ENCODE results near the gene AOAH. TPM values are rescaled to one million over a fixed set of nuclear protein-coding genes. Genes with fewer than 3 reads are reported as not detected.
A peak's percentile ranks its signal among the peaks of the same experiment; 100 is the strongest.

The AOAH gene
- total RNA-seq, 1 experiment from 2014 or later, result not detected

- CTCF ChIA-PET, result interaction anchor here (0.8 to 5.7 kb wide), 9 partner anchors 10 to 726 kb away, joined by 3 to 46 read pairs (median 4); no protein-coding TSS in a partner anchor
- POLR2A ChIA-PET, result interaction anchor here (0.8 to 2.2 kb wide), 3 partner anchors 10 to 707 kb away, joined by 3 to 4 read pairs (median 3); no protein-coding TSS in a partner anchor
- Mint-ChIP-seq H3K27me3 (ENCODE audit: insufficient read depth, unreplicated experiment) (no peaks in the 10 kb centered on the region), H3K27ac (ENCODE audit: low read depth, unreplicated experiment) (no peak overlapping the region), H3K4me1 (ENCODE audit: insufficient read depth, unreplicated experiment) (peaks cover 13% of the 10 kb centered on the region), H3K4me3 (ENCODE audit: unreplicated experiment) (no peak overlapping the region), H3K9me3 (ENCODE audit: unreplicated experiment) (no peaks in the 10 kb centered on the region), H3K36me3 (ENCODE audit: insufficient read depth, unreplicated experiment) (no peaks in the 10 kb centered on the region)
- intact Hi-C loops (cut with micrococcal nuclease), result no loop called here
- no peak for DNase-seq (ENCODE audit: unreplicated experiment)
- no TSS peak for BruUV-seq (replicated peaks)
- TF ChIP-seq, protein P1, sequence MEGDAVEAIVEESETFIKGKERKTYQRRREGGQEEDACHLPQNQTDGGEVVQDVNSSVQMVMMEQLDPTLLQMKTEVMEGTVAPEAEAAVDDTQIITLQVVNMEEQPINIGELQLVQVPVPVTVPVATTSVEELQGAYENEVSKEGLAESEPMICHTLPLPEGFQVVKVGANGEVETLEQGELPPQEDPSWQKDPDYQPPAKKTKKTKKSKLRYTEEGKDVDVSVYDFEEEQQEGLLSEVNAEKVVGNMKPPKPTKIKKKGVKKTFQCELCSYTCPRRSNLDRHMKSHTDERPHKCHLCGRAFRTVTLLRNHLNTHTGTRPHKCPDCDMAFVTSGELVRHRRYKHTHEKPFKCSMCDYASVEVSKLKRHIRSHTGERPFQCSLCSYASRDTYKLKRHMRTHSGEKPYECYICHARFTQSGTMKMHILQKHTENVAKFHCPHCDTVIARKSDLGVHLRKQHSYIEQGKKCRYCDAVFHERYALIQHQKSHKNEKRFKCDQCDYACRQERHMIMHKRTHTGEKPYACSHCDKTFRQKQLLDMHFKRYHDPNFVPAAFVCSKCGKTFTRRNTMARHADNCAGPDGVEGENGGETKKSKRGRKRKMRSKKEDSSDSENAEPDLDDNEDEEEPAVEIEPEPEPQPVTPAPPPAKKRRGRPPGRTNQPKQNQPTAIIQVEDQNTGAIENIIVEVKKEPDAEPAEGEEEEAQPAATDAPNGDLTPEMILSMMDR (IDR thresholded peaks at IDR 0.05; ENCODE audit: unreplicated experiment), result no peak
These were observed 249.3 kb downstream of the AOAH start for GRCh38 chr7:36475011-36475342.

DNA sequence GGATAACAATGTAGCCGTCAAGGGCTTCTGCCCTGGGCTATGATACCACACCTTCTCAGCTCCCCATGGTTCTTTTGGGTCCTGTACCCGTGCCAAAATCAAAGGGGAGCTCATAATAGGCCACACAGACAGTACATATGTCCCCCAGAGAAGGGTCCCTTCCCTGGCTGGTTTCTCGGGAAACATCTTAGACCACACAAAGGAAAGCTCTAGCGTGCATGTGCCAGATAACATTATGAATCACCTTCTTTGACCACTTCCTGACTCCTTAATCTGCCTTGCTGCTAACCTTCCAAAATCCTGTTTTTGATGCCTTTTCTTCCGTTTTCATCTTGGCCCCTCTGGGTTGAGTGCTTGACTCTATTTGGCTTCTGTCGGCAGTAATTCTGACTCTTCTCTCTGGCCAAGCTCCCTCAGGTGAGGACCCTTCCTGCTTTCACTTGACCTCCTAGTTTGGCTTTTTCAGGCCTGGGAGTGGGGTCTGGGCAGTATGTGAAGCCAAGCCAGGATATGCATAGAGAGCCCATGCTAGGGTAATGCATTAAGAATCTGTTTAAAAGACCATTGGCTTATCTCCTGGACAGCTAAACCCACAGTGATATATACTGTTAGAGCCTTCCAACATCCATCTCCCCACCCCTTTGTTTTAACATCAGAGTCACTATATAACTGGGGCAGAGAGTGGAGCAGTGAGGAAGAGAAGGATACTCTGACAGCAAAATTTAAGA is 249.8 kb downstream of the AOAH start:
- Mint-ChIP-seq H3K27ac (ENCODE audit: low read depth, unreplicated experiment) (peak overlapping the region; percentile 14), H3K27me3 (ENCODE audit: insufficient read depth, unreplicated experiment) (no peaks in the 10 kb centered on the region), H3K4me1 (ENCODE audit: insufficient read depth, unreplicated experiment) (peaks cover 14% of the 10 kb centered on the region), H3K9me3 (ENCODE audit: unreplicated experiment) (no peaks in the 10 kb centered on the region), H3K4me3 (ENCODE audit: unreplicated experiment) (peak overlapping the region; percentile 1), H3K36me3 (ENCODE audit: insufficient read depth, unreplicated experiment) (no peaks in the 10 kb centered on the region)
- intact Hi-C loops (cut with micrococcal nuclease), result loop anchor here (5.0 kb wide), 2 partner anchors 708 to 723 kb away; no protein-coding TSS in a partner anchor
- CTCF ChIA-PET, result interaction anchor here (0.7 to 5.7 kb wide), 14 partner anchors 10 to 726 kb away, joined by 3 to 46 read pairs (median 4); no protein-coding TSS in a partner anchor
- TF ChIP-seq, protein P1 (IDR thresholded peaks at IDR 0.05; ENCODE audit: unreplicated experiment), result no peak
- POLR2A ChIA-PET, result interaction anchor here (0.6 to 2.2 kb wide), 7 partner anchors 11 to 708 kb away, joined by 3 to 5 read pairs (median 3); no protein-coding TSS in a partner anchor
- DNase-seq (ENCODE audit: unreplicated experiment), result no peak
- BruUV-seq (replicated peaks), result no TSS peak

DNA sequence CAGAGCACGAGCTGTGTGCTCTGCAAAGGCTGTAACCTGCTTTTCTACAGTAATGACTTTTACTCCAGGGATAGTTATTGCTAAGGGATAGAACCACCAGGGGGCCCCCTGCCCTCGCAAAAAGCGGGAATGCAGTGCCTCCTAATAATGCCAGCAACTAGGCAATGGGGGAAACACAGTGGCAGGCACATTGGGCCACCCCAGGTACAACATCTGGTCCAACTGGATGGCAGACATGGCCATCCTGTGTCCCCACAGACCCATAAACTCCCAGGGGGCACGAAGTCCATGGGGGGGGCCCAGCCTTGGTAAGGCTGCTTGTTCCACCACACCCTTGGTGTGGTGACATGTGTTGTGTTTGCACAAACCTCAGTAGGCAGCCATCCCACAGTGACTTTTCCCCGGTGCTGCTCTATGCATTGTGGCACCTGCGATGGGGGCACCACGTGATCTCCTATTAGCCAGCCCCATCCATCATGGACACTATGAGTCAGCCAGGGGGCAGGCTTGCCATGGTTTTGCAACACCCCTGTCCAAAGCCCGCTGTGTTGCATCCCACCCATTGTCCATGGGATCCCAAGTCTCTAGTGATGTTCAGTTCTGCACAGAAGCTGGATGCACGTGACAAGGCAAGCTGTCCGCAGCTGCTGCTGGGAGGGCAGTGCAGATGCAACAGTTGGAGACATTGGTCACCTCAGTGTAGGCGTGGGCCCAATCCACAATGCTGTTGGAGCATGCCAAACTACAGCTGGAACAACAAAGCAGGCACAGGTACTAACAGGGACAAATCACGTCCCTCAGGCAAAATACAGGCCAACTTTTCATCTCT is 250.6 kb downstream of the AOAH start:
- Mint-ChIP-seq H3K4me1 (ENCODE audit: insufficient read depth, unreplicated experiment) (peaks cover 19% of the 10 kb centered on the region), H3K4me3 (ENCODE audit: unreplicated experiment) (peak overlapping the region; percentile 20), H3K9me3 (ENCODE audit: unreplicated experiment) (no peaks in the 10 kb centered on the region), H3K27me3 (ENCODE audit: insufficient read depth, unreplicated experiment) (no peaks in the 10 kb centered on the region), H3K36me3 (ENCODE audit: insufficient read depth, unreplicated experiment) (no peaks in the 10 kb centered on the region), H3K27ac (ENCODE audit: low read depth, unreplicated experiment) (peak overlapping the region; percentile 14)
- ChIA-PET CTCF (interaction anchor here (0.5 to 5.7 kb wide), 19 partner anchors 11 to 727 kb away, joined by 3 to 46 read pairs (median 4); no protein-coding TSS in a partner anchor), POLR2A (interaction anchor here (0.7 to 2.2 kb wide), 3 partner anchors 21 to 708 kb away, joined by 3 to 5 read pairs (median 4); no protein-coding TSS in a partner anchor)
- intact Hi-C loops (cut with micrococcal nuclease), result loop anchor here (5.0 kb wide), 2 partner anchors 709 to 724 kb away; no protein-coding TSS in a partner anchor
- no TSS peak for BruUV-seq (replicated peaks)
- peak; percentile 91 for DNase-seq (ENCODE audit: unreplicated experiment)
- TF ChIP-seq, protein P1 (IDR thresholded peaks at IDR 0.05; ENCODE audit: unreplicated experiment), result peak; percentile 39
